HG03457 (cell line): ENCODE results near the gene SPSB2.

Experiments used
- ATAC-seq: cut with Tn5 transposase; IDR thresholded peaks from one replicate; pipeline ENCODE4 v1.9.1; 2021; ENCODE audit warnings: moderate number of reproducible peaks; ENCODE audit not compliant: unreplicated experiment

Gene SPSB2

DNA sequence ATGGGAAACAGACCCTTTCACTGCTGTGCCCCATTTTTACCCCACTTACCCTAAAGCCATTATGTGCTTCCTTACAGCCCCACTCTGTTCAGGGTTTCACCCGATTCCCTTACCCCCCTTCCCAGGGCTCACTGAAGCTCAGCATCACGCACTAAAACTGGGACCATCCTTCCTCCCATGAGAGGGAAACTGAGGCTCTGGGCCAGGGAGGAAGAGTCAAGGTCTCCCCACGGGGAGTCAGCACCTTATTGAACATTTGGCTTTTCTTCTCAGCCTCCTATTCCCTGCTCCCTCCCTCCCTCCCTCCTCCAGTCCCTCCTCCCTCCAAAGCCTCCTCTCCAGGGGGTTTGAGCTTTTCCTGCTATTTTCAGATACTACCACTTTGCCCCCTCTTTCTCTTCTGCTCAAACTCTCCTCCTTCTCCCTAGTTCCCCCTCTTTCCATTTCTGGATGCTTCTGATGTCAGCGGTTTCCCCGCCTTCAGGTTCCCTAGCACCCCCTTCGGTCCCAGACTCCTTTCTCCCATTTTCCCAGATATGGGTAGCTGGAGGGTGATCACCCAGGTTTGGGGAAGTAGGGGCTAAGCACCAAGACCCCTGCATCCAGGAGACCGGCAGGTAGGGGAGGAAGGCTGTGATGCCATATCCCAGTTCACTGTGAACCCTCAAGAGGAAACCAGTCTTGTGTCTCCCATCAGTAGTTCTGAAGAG is 50.5 kb downstream of the SPSB2 start:
- no peak for ATAC-seq

DNA sequence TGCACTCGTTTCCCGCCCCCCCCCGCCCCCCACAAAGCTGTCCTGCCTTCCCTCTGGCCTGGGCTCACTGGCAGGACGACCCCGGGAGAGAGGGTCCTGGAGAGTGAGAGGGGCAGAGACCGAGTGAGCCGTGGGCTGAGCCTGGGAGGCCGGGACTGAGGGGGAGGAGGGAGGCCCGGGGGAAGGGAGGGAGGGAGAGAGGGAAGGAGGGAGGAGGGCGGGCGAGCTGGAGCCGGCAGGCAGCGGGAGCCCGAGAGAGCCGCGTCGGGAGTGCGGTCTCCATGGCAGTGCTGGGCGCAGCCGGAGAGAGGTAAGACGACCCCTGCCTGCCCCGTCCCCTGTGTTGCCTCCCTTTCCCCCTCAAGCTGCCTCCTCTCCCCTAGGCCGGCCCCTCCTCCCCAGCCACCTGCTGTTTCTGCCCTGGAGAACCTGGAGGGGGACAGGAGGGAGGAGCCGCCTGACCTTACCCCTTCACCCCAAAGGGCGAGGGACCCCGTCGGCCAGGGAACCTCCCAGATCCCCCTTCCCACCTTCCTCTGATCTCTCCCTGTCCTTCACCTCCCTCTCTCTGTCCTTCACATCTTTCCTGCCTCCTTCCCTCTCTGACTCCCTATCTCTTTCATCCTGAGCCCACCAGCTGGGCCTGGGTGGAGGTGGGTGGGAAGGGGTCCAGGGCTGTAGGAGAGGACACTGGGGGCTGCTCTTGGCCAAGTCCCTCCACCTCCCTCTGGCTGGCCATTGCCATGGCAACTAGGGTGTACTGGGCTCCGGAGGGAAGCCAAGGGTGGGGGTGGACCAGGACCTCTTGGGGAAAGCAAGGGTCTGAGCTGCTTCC is 51.3 kb downstream of the SPSB2 start, which contains the start of gene GPR162:
Gene GPR162, plus strand, starts transcription at position 231 of the 835 bp plus-strand sequence. CDS start 2,078 bp downstream, outside the sequence.
- no peak for ATAC-seq
